HG02678 (cell line): ENCODE measurements around the gene EVPLL.
"Not testable (repeated sequence)": the region's sequence is repeated elsewhere in the genome, so short reads cannot be mapped to it uniquely, and the experiment has no call there.

ENCODE experiments used
- ATAC-seq: cut with Tn5 transposase; IDR thresholded peaks from one replicate; pipeline ENCODE4 v1.9.1; 2021; ENCODE audit warnings: mild to moderate bottlenecking, moderate library complexity; ENCODE audit not compliant: unreplicated experiment

EVPLL gene

DNA sequence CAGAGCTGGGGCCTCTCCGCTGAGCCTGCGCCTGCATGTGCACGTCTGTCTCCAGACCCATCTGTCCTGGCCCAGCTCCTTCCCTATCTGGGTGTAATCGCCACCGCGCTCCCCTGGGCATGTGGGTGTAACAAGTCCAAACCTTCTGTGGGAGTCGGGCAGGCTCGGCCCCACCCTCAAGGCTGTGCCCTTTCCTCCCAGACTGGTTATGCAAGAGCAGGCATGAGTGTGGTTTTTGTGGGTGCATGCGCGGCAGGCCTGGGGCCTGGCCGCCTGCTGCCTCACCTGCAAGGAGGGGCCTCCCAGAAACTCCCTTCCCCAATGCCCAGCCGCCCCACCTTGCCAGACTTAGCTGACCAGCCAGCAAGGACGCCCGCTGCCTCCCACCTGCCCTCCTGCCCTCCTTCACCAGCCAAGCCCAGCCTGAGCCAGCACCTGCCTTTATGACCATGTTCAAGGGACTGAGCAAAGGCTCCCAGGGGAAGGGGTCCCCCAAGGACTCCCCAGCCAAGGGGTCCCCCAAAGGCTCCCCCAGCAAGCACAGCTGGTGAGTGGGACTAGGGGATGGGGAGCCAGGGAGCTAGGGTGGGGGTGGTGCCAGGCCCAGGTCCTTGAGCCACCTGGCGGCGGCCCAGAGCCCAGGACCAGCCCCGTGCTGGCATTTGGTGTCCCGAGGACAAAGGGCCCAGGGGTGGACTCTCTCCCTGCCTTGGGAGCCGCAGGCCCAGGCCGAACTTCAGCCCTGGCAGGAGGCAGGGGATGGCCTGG, at the start of gene EVPLL:
EVPLL (plus strand) TSS at position 342 of the 768 bp plus-strand sequence. CDS start 3,160 bp downstream, outside the sequence.
- ATAC-seq = no peak

GRCh38 chr17:18328643-18329204, 48.9 kb upstream of the EVPLL start:
- no peak for ATAC-seq

GRCh38 chr17:18331879-18332278, 45.7 kb upstream of the EVPLL start:
- ATAC-seq = no peak

GRCh38 chr17:18332909-18333489, 44.6 kb upstream of the EVPLL start:
- no peak for ATAC-seq

DNA sequence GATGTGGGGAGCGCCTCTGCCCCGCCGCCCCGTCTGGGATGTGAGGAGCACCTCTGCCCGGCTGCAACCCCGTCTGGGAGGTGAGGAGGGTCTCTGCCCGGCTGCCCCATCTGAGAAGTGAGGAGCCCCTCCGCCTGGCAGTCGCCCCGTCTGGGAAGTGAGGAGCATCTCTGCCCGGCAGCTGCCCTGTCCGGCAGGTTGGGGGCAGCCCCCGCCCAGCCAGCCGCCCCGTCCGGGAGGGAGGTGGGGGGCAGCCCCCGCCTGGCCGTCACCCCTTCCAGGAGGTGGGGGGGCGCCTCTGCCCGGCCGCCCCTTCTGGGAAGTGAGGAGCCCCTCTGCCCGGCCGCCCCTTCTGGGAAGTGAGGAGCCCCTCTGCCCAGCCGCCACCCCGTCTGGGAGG, 39.4 kb upstream of the EVPLL start:
- not testable (repeated sequence) for ATAC-seq

DNA sequence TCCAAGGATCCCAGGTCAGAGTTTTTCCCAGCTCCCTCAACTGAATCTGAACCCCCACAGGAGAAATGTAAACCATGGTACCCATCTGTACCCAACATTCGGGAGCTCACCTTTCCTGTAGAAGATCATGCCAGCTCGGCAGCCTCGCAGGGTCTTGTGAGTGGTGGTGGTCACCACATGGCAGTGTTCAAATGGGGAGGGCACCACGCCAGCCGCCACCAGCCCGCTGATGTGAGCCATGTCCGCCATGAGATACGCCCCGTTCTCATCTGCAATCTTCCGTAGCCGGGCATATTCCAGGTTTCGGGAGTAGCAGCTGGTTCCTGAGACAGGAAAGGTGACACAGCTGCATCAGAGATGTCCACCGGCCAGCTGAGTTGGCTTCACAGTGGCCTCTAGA, 37.6 kb upstream of the EVPLL start:
- no peak for ATAC-seq

DNA sequence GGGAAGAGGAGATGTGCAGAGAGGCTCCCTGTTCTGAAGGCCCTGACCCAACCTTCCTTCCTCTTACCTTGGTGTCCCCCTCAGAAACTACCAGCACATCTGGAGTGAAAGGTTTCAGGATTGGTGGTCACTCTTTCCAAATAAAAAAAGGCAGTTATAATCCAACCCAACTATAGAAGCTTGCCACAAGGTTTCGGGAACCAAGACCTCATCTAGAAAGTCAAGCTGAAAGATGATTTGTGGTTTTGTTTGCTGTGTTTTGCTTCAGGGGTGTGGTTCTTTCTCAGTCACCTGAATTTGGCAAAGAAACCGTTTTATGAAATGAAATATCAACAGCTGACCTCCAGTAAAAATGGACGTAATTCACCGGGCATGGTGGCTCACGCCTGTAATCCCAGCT, 33.6 kb upstream of the EVPLL start:
- no peak for ATAC-seq

GRCh38 chr17:18353541-18353940, 24.0 kb upstream of the EVPLL start:
- no peak for ATAC-seq

- no peak for ATAC-seq
These were observed 21.0 kb upstream of the EVPLL start for GRCh38 chr17:18356624-18357023.

GRCh38 chr17:18360518-18360917, 17.1 kb upstream of the EVPLL start:
- no peak for ATAC-seq

- ATAC-seq = no peak
These were observed 15.5 kb upstream of the EVPLL start for GRCh38 chr17:18361837-18362697.

- ATAC-seq = peak; percentile 6
These were observed 14.9 kb upstream of the EVPLL start for GRCh38 chr17:18362698-18363100.

- peak; percentile 99 for ATAC-seq
These were observed 14.2 kb upstream of the EVPLL start, which contains the start of gene SHMT1 for GRCh38 chr17:18363101-18364049. Gene SHMT1 (minus strand): TSS chr17:18363550. CDS start chr17:18355981, 7,569 bp downstream.

DNA sequence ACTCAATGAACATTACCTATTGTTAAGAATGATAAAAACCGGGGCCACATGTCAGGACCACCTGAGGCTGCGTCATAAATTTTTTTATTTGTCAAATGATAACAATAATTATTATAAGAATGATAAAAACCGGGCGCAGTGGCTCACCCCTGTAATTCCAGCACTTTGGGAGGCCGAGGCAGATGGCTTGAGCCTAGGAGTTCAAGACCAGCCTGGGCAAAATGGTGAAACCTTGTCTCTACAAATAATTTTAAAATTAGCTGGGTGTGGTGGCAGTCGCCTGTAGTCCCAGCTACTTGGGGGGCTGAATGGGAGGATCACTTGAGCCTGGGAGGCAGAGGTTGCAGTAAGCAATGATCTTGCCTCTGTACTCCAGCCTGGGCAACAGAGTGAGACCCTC, 13.4 kb upstream of the EVPLL start:
- no peak for ATAC-seq

DNA sequence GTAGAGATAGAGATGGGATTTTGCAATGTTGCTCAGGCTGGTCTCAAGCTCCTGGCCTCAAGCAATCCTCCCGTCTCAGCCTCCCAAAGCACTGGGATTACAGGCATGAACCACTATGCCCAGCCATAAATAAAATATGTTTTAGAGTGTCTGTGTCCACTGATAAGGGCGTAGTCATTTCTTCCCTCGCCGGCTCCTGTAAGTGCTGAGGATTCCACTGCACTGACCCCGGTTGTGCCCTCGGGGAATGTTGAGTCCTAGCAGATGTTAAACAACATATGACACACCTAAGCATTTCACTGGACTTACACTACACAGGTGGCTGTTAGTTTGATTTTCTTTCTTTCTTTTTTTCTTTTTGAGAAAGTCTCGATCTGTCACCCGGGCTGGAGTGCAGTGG, 8.6 kb upstream of the EVPLL start:
- ATAC-seq = no peak

- no peak for ATAC-seq
These were observed 6.8 kb upstream of the EVPLL start for GRCh38 chr17:18370761-18371160.

DNA sequence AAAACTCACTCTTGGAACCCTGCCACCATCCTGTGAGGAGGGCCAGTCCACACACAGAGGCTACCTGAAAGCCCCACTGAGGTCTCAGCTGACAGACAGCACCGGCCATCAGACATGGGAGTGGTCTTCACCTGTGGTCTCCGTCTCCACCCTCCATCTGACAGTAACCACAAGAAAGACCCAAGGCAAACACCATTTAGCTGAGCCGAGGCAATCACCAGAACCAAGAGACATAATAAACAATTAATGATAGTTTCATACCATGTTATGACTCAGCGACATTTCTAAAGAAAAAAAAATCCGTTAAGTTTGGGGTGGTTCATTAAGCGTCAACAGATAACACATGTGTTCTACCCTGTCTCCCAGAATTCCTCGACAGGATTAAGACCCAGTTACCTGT, 6.1 kb upstream of the EVPLL start:
- ATAC-seq = no peak

GRCh38 chr17:18373181-18373580, 4.4 kb upstream of the EVPLL start:
- ATAC-seq = not testable (repeated sequence)

- ATAC-seq = no peak
These were observed 3.4 kb upstream of the EVPLL start for GRCh38 chr17:18374216-18374615.

DNA sequence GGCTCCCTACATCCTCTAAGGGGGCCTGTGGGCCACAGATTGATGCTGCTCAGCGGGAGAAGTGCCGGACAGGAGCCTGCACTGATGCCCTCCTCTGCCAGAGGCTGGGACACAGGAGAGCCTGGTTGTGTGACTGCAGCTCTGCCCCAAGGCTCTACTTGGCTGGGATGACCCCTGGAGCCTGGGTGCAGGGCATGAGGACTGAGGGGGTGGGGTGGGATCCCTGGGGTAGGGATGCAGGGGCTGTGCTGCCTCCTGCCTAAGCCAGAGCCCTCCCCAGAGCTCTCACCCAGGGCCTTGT, 577 bp downstream of the EVPLL start:
- no peak for ATAC-seq
